Tongue (tissue), 2 donors: ENCODE measurements around the gene TMEM107. TPM values are rescaled to one million over a fixed set of nuclear protein-coding genes. Genes with fewer than 3 reads are reported as not detected.

Experiments
- DNase-seq: peaks from one replicate; pipeline ENCODE4 v3.0.0-alpha.2; 2015
- total RNA-seq: library from RNA; depleted of rRNA; stranded (reverse); fragments of >200 nt; gene quantifications from one replicate; pipeline ENCODE4 v1.2.3, GENCODE V29; 2014

Gene TMEM107
- total RNA-seq, 1 donor from 2014 or later: 5.4 TPM

- peak; percentile 81 for DNase-seq
These were observed 25.7 kb downstream of the TMEM107 start for GRCh38 chr17:8150194-8151119.

DNA sequence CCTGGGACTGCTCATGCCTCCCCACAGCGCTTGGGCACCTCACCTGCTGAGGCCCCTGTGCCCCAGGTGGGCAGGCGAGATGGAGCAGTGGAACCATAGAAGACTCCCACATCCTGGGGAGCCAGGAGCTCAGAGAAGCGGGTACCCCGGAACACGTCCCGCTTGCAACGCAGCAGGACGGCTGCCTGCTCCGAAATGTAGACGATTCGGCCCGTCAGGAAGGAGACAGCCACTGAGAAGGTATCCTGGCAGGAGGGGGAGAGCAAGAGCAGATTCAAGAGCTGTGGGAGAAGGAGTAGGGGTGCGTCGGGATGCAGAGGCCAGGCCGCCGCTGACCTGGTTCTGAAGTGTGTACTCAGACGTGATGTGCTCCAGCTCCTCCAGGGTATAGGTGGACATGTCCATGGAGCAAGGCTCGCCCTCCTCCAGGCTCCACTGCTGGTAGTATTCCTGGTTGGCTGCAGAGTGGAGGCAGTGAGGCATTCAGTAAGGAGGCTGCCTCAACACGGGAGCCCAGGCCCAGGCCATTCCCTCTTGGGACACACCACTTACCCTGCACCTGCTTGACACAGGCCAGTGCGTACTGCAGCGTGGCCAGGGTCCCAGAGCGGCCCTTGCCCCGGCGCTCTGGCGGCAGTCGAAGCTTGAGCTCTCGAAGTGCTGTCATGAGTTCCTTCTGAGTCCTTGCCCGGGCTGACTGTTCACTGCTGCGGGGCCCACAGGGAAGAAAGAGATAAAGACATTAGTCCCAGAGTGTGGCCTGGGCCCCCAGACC is 26.6 kb downstream of the TMEM107 start:
- no peak for DNase-seq

GRCh38 chr17:8148560-8148959 is 27.6 kb downstream of the TMEM107 start:
- DNase-seq: no peak

GRCh38 chr17:8147805-8148404 is 28.3 kb downstream of the TMEM107 start:
- no peak for DNase-seq

- DNase-seq: no peak
These were observed 28.9 kb downstream of the TMEM107 start for GRCh38 chr17:8147141-8147804.

DNA sequence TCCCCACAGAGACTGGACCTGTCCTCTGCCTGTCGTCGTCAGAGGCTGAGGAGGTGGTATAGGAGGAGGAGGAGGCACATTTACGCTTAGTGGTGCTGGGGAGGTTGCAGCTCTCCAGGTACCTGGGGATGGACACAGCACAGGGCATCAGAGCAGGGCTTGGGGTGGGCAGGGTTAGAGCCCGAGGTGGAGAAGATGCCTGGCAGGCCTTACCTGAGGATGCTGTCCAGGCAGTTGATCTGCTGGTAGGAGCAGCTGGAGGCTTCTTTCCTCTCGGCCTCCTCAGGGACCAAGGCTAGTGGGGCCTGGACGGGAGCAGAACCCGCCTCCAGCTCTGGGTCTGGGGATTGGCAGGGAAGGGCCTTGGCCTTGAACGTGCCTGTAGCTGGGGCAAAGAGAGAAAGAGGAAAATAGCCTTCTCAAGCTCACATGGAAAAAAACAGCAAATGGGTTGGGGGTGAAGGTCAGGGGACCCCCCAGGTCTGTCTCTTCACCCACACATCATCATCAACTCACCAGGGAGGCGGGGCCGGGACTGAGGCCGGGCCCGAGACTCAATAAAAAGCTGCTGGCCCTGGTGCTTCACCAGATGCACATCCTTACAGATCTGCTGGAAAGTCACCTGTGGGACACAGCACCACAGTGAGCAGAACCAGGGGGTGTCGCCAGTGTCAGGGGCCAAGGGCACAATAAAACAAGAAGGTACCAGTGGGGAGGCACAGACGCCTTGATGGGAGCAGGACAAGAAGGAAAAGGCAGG is 29.6 kb downstream of the TMEM107 start:
- no peak for DNase-seq

- no peak for DNase-seq
These were observed 30.4 kb downstream of the TMEM107 start for GRCh38 chr17:8145811-8146210.

DNA sequence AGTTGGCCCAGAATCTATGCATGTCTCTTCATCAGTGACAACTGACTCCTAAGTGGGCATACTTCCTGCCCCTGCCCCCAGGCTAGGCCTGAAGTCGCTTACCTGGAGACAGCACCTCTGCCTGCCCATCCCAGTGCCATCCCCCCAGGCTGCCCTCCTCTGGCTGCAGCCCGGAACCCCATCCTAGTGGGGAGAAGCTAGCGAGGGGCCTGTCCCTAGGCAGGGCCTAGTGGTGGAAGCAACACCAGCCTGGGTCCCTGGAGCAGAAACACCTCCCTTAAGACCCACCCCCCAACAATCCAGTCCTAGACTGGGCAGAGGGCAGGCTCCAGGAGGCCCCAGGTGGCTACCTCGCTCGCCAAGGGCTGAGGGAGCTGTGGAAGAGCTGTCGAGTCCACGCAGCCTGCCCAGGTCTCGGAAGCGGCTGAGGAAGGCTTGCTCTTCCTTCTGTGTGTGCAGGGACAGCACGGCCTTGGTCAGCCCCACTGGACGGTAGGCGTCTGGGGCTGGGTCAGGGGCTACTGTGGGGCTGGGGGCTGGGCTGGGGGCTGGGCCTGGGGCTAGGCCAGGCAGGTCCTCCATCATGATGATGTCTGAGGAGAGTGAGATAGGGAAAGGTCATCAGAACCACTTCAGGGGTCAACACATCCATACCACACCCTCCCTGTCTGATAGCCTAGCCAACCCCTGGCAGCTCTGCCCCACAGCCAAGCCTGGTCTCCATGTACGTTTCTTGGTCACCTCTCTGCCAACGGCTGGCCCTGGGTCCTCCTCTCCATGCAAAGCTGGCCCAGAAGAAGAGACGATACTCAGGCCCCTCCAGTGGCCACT is 31.6 kb downstream of the TMEM107 start:
- no peak for DNase-seq

DNA sequence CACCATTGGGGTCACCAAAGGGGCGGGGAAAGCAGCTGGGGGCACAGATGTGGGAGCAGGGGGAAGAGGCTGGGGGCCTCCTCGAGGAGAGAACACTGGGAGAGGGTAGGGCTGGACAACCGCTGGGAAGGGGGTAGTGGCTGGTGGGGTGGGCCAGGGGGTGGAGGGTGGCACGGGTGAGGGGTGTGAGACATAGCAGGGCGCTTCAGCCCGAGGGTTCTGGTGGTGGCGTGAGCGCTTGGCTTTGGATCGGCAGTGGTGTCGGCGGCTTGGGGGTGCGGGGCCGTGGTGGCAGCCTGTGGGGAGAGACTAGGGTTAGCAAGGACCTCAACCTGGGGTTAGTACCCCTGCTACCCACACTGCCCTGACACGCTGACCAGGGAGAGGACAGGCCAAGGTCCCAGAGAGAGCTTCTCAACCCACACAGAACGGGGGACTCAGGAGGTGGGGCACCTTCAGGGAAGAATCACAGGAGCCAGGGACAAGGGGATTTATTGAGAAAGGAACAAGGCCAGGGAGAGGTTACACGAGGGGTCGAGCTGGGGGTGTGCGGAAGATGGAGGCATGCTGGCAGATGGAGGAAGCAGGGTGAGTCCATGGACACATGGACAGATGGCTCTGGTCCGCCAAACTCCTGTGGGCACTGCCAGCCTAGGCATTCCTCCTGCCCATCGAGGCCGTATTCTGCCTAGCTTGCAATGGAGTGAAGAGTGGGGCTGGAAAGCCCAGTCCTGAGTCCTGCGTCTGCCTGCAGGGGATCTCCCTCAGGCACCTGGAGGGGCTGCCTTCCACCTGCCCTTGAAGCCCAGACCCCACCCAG is 32.4 kb downstream of the TMEM107 start:
- no peak for DNase-seq

DNA sequence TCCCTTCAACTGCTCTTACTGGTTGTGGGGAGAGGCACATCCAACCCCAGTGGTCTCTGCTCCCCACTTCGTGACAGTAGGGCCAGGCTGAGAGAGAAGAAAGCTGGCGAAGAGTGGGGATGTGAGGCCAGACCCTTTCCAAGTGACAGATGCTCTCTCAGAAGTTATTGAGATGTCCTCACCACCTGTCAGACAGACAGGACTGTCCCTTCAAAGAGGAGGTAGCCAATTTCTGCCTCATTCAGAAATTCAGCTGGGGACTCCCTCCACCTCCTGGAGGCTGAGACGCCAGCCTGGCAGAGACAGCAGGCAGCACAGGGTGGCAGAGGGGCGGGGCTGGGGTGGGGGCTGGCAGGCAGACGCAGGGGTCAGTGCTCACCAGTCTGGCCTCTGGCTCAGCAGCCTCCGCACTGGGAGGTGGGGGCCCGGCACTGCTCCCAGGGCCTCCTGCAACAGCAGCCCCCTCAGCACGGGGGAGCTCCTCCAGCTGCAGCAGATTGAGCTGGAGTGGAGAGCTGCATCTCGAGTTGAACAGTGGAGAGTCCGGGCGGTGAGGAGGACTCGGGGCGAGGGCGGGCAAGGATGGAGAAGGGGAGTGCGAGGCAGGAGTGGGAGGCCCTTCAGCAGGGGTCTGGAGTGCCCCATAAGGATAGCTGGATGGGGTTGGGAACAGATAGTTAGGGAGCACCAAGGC is 33.1 kb downstream of the TMEM107 start:
- peak; percentile 0 for DNase-seq

DNA sequence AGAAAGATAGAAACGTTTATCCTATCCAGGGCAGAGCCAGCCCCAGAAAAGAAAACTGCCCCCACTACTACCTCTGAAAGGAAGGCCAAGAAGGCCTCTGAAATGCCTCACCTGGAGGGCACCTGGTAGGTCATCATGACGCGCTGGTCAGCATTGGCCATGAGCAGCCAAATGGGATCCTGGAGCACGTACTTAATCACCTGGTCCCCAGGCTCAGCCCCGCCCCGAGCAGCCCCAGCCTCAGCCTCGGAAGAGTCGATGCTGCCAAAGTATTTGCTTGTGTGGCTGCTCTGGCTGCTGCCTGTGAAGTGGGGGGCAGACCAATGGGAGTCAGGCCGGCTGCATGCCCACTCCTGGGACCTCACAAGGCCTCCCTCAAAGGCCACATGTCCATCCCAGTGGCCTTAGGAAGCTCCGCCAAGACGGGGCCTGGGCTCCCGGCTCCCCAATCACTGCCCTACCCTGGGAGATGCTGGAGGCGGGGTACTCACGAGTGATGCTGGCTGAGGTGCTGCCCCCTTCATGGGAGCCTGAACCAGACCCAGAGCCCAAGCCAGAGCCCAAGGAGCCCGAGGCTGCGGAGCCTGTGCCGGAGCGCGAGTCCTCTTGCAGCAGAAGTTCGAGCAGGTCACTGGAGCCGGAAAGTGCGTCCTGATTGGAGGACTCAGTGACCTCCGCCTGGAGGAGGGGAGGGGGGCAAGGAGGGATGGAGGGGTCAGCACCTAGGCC is 33.9 kb downstream of the TMEM107 start:
- DNase-seq: no peak

GRCh38 chr17:8141741-8142140 is 34.4 kb downstream of the TMEM107 start:
- no peak for DNase-seq

DNA sequence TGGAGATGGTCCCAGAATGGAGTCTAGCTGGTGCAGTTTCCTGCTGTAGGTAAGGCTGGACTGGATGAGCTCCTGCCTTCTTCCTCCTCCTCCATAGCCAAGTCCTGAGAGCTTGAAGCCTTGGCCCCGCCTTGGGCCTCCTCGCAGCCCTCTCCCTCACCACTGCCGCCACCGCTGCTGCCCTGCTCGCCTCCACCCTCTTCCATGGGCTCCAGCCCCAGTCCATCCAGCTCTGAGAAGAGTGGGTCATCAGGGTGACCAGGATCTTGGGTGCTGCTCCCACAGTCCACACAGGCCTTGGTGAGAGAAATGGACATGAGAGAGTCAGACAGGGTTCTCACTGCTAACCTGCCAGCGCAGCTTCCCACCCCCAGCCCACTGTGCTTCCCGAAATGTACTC is 35.1 kb downstream of the TMEM107 start:
- no peak for DNase-seq

DNA sequence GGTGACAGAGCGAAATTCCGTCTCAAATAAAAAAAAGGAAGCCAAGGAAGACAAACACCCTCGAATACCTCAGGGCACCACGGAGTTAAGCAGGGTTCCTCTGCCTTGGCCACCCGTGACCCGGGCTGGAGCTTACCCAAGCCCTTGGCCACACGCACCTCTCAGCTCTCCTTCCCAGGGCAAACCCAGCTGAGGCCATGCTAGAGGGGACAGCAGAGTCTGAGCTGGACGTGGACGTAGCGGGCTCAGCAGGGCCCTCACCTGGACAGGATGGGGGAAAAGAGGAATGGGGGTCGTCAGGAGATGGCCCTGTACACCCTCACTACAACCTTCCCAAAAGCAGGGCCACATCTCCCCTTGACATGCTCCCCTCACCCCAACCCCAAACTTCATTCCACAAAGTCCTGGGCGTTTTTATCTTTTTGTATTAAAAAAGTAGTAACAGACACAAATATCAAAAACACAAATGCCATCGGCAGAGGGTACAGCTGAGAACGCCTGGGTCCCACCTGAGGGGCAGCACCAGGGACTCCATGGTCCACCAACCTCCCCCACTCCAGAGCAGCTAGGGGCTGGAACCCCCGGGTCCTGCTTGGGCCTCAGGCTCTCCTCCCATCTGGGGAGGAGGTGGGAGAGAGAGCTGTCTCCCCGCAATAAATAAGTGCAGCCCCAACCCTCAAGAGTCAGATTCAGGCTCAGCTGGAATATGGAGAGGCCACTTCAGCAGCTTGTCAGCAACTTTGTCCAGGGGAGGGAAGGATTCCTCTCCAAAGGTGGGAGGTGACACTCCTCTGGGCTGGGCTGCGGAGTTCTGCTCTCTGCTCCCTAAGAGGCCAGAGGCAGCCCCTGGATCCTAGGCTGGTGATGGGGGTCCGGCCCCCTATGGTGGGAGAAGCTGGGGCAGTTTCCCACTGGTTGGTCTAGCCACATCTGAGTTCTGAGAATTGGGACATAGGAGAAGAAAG is 35.8 kb downstream of the TMEM107 start:
- DNase-seq: no peak

GRCh38 chr17:8138672-8139371 is 37.4 kb downstream of the TMEM107 start:
- DNase-seq: peak; percentile 99

DNA sequence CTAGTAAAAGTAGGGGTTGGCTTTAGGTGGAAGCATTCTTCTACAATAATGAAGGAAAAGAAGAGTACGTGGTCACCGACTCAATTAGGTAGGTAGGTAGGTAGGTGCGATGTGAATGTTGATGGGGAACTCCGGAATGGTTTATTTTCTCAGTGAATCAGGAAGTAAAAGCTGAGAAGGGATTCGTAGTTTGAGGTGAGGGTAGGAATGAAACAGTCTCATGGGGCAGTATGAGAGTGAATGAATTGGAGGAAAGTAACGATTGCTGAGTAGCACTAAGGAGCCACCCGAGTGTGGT is 37.9 kb downstream of the TMEM107 start:
- no peak for DNase-seq
